OCI-LY1 (cell line): ENCODE measurements around the gene CHMP4B.

Experiments used
- H2AFZ ChIP-seq: fragments of 200-600 bp; sonication (generic), shearing (Covaris generic); 2 replicates; pipeline ENCODE4 v1.6.0; 2014; ENCODE audit warnings: antibody characterized with exemption, mild to moderate bottlenecking, low read length
- H3F3A ChIP-seq: fragments of 200-600 bp; sonication (generic), shearing (Covaris generic); 2 replicates; pipeline ENCODE4 v1.6.0; 2014; ENCODE audit warnings: mild to moderate bottlenecking, antibody characterized with exemption, low read length, moderate library complexity; ENCODE audit not compliant: insufficient read depth
- H3K27ac ChIP-seq: fragments of 200-600 bp; sonication (generic); 2 replicates; pipeline ENCODE4 v1.5.1; 2014; ENCODE audit warnings: low read length, mixed run types, mild to moderate bottlenecking, low read depth; ENCODE audit not compliant: poor library complexity, severe bottlenecking
- H3K27me3 ChIP-seq: fragments of 200-600 bp; sonication (generic); 2 replicates; pipeline ENCODE4 v1.6.0; 2014; ENCODE audit warnings: antibody characterized with exemption, mild to moderate bottlenecking, low read length, moderate library complexity; ENCODE audit not compliant: insufficient read depth
- H3K36me3 ChIP-seq: fragments of 200-600 bp; sonication (generic); 2 replicates; pipeline ENCODE4 v1.6.1; 2014; ENCODE audit warnings: mild to moderate bottlenecking, antibody characterized with exemption, low read length, moderate library complexity, mixed read lengths; ENCODE audit not compliant: insufficient read depth
- H3K4me1 ChIP-seq: fragments of 200-600 bp; sonication (generic); 2 replicates; pipeline ENCODE4 v1.5.1; 2014; ENCODE audit warnings: mild to moderate bottlenecking, low read length, moderate library complexity; ENCODE audit not compliant: insufficient read depth, severe bottlenecking
- H3K4me2 ChIP-seq: fragments of 200-600 bp; sonication (generic), shearing (Covaris generic); 2 replicates; pipeline ENCODE4 v1.6.1; 2014; ENCODE audit warnings: low read length
- H3K4me3 ChIP-seq: fragments of 200-600 bp; sonication (generic); 2 replicates; pipeline ENCODE4 v1.5.1; 2014; ENCODE audit warnings: low read length, low read depth, mild to moderate bottlenecking, mixed read lengths; ENCODE audit not compliant: poor library complexity, severe bottlenecking
- H3K79me2 ChIP-seq: fragments of 200-600 bp; shearing (Covaris generic); 2 replicates; pipeline ENCODE4 v1.6.1; 2016; ENCODE audit warnings: mixed run types, low read length, mixed read lengths; ENCODE audit not compliant: insufficient read depth
- H3K9ac ChIP-seq: fragments of 200-600 bp; sonication (generic), shearing (Covaris generic); 2 replicates; pipeline ENCODE4 v1.6.1; 2014; ENCODE audit warnings: mild to moderate bottlenecking, low read length, mixed read lengths
- H3K9me2 ChIP-seq: fragments of 200-600 bp; sonication (generic), shearing (Covaris generic); 2 replicates; pipeline ENCODE4 v1.6.1; 2014; ENCODE audit warnings: low read depth, mild to moderate bottlenecking, low read length, mixed read lengths
- H3K9me3 ChIP-seq: fragments of 200-600 bp; shearing (Covaris generic); 2 replicates; pipeline ENCODE4 v1.6.1; 2014; ENCODE audit warnings: low read length, mixed read lengths
- H4K20me1 ChIP-seq: fragments of 200-600 bp; sonication (generic), shearing (Covaris generic); 2 replicates; pipeline ENCODE4 v1.6.0; 2016; ENCODE audit warnings: mild to moderate bottlenecking, low read length; ENCODE audit not compliant: insufficient read depth
- EZH2 ChIP-seq: fragments of 200-600 bp; sonication (generic), shearing (Covaris generic); IDR thresholded peaks from 2 replicates; pipeline ENCODE4 v1.8.0; 2017; ENCODE audit warnings: borderline replicate concordance, mixed run types, mild to moderate bottlenecking, antibody characterized with exemption, low read length, moderate library complexity, mixed read lengths
- TF ChIP-seq, protein P1 (sequence below): fragments of 200-600 bp; sonication (generic), shearing (Covaris generic); IDR thresholded peaks from 2 replicates; pipeline ENCODE4 v1.5.1; 2017; ENCODE audit warnings: mild to moderate bottlenecking, antibody characterized with exemption, low read length, moderate library complexity, mixed read lengths

CHMP4B gene

DNA sequence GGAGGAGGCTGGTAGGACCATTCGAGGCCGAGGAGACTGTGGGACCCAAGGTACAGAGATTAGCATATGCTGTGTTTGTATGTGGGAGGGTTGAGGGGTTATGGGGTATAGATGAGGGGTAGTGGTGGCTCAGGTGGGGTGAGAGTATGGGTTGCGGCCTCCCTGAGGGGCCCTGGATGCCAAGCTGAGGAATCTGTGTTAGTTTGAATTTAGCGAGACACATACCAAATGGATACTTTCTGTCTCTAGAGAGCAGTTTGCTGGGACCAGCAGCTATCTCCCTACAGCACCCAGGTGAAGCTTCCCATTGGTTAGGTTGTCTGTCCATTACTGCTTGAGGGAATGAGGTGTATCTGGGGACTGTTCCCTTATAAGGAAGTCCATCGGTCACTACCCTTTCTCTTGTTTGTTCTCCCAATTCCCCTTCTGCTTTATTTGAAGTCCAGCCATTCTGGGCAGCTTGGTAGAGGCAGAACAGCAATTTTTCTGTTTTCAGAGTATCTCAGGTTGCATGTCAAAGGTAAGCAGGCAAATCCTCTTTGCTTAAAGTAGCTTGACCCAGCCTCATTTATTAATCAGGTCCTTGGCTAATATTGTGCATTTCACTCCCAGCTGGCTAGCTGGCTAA lies 15.2 kb downstream of the CHMP4B start:
- no peaks in the 10 kb centered on the region for H3K27me3 ChIP-seq
- H3K4me1 ChIP-seq: peaks cover 31% of the 10 kb centered on the region
- H3F3A ChIP-seq: no peaks in the 10 kb centered on the region
- TF ChIP-seq, protein P1, sequence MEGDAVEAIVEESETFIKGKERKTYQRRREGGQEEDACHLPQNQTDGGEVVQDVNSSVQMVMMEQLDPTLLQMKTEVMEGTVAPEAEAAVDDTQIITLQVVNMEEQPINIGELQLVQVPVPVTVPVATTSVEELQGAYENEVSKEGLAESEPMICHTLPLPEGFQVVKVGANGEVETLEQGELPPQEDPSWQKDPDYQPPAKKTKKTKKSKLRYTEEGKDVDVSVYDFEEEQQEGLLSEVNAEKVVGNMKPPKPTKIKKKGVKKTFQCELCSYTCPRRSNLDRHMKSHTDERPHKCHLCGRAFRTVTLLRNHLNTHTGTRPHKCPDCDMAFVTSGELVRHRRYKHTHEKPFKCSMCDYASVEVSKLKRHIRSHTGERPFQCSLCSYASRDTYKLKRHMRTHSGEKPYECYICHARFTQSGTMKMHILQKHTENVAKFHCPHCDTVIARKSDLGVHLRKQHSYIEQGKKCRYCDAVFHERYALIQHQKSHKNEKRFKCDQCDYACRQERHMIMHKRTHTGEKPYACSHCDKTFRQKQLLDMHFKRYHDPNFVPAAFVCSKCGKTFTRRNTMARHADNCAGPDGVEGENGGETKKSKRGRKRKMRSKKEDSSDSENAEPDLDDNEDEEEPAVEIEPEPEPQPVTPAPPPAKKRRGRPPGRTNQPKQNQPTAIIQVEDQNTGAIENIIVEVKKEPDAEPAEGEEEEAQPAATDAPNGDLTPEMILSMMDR: no peak
- TF ChIP-seq EZH2: no peak
- peaks cover under 1% of the 10 kb centered on the region for H3K36me3 ChIP-seq
- no peaks in the 10 kb centered on the region for H3K9me3 ChIP-seq
- H4K20me1 ChIP-seq: no peaks in the 10 kb centered on the region
- no peak overlapping the region for H2AFZ ChIP-seq
- peak overlapping the region; percentile 70 for H3K27ac ChIP-seq
- no peak overlapping the region for H3K4me2 ChIP-seq
- H3K9me2 ChIP-seq: no peaks in the 10 kb centered on the region
- peaks cover 54% of the 10 kb centered on the region for H3K79me2 ChIP-seq
- no peak overlapping the region for H3K9ac ChIP-seq
- no peak overlapping the region for H3K4me3 ChIP-seq

DNA sequence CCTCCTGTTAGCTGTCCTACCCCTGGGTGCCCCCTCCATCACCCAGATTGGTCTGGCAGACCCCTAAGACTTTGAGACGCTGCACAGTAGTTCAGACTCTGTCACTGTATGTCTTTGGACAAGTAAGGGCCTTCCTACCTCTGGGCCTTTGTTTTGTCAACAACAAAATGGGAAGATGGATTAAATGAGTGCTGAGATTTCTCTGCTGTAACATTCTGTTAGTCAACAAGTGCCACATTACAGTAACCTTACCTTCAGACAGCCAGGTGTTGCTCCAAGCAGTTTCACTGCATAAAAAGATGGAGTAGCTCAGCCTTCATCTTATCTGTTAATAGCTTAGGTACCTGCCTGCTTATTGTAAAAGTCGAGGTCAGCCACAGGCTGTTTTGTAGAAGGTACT lies 16.0 kb downstream of the CHMP4B start:
- Histone ChIP-seq H3K27ac (peak overlapping the region; percentile 70), H3K79me2 (peaks cover 49% of the 10 kb centered on the region), H4K20me1 (no peaks in the 10 kb centered on the region), H3K9me3 (no peaks in the 10 kb centered on the region), H3K9me2 (no peaks in the 10 kb centered on the region), H3K4me1 (peaks cover 31% of the 10 kb centered on the region), H3F3A (no peaks in the 10 kb centered on the region), H3K36me3 (peaks cover 8% of the 10 kb centered on the region), H2AFZ (no peak overlapping the region), H3K4me3 (no peak overlapping the region), H3K4me2 (no peak overlapping the region), H3K9ac (no peak overlapping the region), H3K27me3 (no peaks in the 10 kb centered on the region)
- TF ChIP-seq EZH2: no peak
- TF ChIP-seq, protein P1: no peak

DNA sequence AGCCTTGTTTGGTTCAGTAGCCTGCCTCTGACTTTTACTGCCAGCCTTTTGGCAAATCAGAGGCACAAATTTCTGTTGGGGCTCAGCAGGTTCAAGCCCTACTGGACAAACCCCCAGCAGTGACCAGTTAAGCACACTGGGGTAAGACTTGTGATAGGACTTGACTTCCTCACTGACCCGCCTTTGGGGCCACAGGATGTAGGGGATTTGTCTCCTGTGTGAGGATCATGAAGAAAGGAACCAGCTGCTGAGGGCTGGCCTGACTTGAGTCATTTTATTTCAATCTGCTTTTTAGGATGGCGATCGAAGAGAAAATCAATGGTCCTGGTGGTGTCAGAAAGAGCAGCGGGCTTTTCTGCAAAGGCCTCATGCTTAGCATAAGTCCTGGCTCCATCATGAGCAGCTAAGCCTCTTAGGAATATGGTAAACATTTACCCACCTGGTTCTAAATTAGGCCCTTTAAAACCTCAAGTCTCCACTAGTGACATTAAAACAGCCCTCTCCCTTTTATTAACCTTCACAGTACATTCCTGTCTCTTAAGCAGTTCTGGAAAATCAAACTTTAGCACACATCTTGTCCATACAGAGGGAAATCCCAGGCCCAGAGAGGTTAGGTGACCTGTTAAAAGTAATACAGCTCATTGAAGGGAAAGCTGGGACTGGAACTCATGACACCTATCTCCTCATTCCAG lies 16.6 kb downstream of the CHMP4B start:
- Histone ChIP-seq H3K9me2 (no peaks in the 10 kb centered on the region), H3K9ac (peak overlapping the region; percentile 33; the same call in 1 of the 2 replicates), H3K4me1 (peaks cover 31% of the 10 kb centered on the region), H3K36me3 (peaks cover 12% of the 10 kb centered on the region), H2AFZ (no peak overlapping the region), H3K4me3 (no peak overlapping the region), H3K4me2 (peak overlapping the region; percentile 32), H3K9me3 (no peaks in the 10 kb centered on the region), H4K20me1 (no peaks in the 10 kb centered on the region), H3K27me3 (no peaks in the 10 kb centered on the region), H3K27ac (peak overlapping the region; percentile 70), H3F3A (no peaks in the 10 kb centered on the region), H3K79me2 (peaks cover 49% of the 10 kb centered on the region)
- TF ChIP-seq, protein P1: no peak
- no peak for TF ChIP-seq EZH2
